HG03521 (cell line): ENCODE data around the gene SCN4A.

Experiments
- ATAC-seq: cut with Tn5 transposase; IDR thresholded peaks from one replicate; pipeline ENCODE4 v1.9.1; 2021; ENCODE audit warnings: mild to moderate bottlenecking, moderate library complexity; ENCODE audit not compliant: unreplicated experiment

Gene SCN4A

GRCh38 chr17:64002658-64003525, 30.2 kb upstream of the SCN4A start:
- no peak for ATAC-seq

- no peak for ATAC-seq
Measured at GRCh38 chr17:64001763-64002529, 29.2 kb upstream of the SCN4A start.

- no peak for ATAC-seq
Measured at GRCh38 chr17:64001091-64001579, 28.4 kb upstream of the SCN4A start.

GRCh38 chr17:63999680-64000531, 27.2 kb upstream of the SCN4A start:
- ATAC-seq = no peak

GRCh38 chr17:63998721-63999679, 26.3 kb upstream of the SCN4A start:
- no peak for ATAC-seq

GRCh38 chr17:63998050-63998720, 25.5 kb upstream of the SCN4A start, which contains the start of gene PRR29:
TSS of gene PRR29 (plus strand) at chr17:63998351. CDS start at chr17:63998365, 14 bp downstream.
- ATAC-seq = peak; percentile 50

- no peak for ATAC-seq
Measured at GRCh38 chr17:63997341-63998048, 24.8 kb upstream of the SCN4A start.

GRCh38 chr17:63996430-63997182, 23.9 kb upstream of the SCN4A start:
- no peak for ATAC-seq

- no peak for ATAC-seq
Measured at GRCh38 chr17:63995626-63996025, 22.9 kb upstream of the SCN4A start.

- ATAC-seq = no peak
Measured at GRCh38 chr17:63993368-63993985, 20.8 kb upstream of the SCN4A start.

GRCh38 chr17:63991611-63992010, 18.9 kb upstream of the SCN4A start:
- no peak for ATAC-seq

GRCh38 chr17:63989622-63990345, 17.1 kb upstream of the SCN4A start:
- no peak for ATAC-seq

- ATAC-seq = no peak
Measured at GRCh38 chr17:63988741-63989621, 16.3 kb upstream of the SCN4A start.

GRCh38 chr17:63988127-63988478, 15.4 kb upstream of the SCN4A start:
- no peak for ATAC-seq

GRCh38 chr17:63987221-63988126, 14.8 kb upstream of the SCN4A start:
- no peak for ATAC-seq
